ENCODE results near the gene LMTK3. TPM values are rescaled to one million over a fixed set of nuclear protein-coding genes. Genes with fewer than 3 reads are reported as not detected.

LMTK3 gene
- total and polyA plus RNA-seq, 9 of the 15 experiments (the other 6 are each of a cell fraction or from before 2014, with no cell fraction given): 0.35 to 12.3 (median 2.0) TPM; not detected in 2

GRCh38 chr19:48540110-48540509 lies 28.5 kb upstream of the LMTK3 start (continued):
- TF ChIP-seq NR2C2 (CRISPR knock-in tag; IDR thresholded peaks at IDR 0.05) (no peak), NR2C2 (tag; IDR thresholded peaks at IDR 0.05) (no peak)

GRCh38 chr19:48539503-48540096 lies 28.0 kb upstream of the LMTK3 start:
- ChIA-PET POLR2A (interaction anchor here (0.6 to 1.5 kb wide), 9 partner anchors 12 to 140 kb away, joined by 3 to 6 read pairs (median 4); no protein-coding TSS in a partner anchor), CTCF (ENCODE audit: low intra/inter-chr PET ratio) (no interaction called here)
- DNase-seq (ENCODE audit: extremely low read depth in 1 of 4, low spot score in 3 of 4): peak in 2 of 4 experiments; percentile 12 to 50
- Histone ChIP-seq H3K4me2 (ENCODE audit: insufficient read depth, low read length) (no peak overlapping the region), H3K9ac (ENCODE audit: insufficient read depth in 1 of 2, low read depth in 2 of 2, low read length in 2 of 2) (no peak overlapping the region), H3K4me1 (replicated peaks in 1 of 2; ENCODE audit: control insufficient read depth in 2 of 2, insufficient read depth in 2 of 2, low read length in 2 of 2) (peaks cover 2 to 9% of the 10 kb centered on the region in 2 experiments; a peak in 2 of 5 replicates), H3K9me3 (replicated peaks; ENCODE audit: control insufficient read depth, insufficient read depth, low read depth, low read length) (no peaks in the 10 kb centered on the region), H3K27ac (ENCODE audit: extremely low read depth, low read depth, low read length) (no peak overlapping the region), H3K36me3 (ENCODE audit: control insufficient read depth, insufficient read depth, low read length) (no peaks in the 10 kb centered on the region), H3K4me3 (no peak overlapping the region), H3K79me2 (ENCODE audit: control insufficient read depth, insufficient read depth, low read length) (no peaks in the 10 kb centered on the region), H3K9me1 (ENCODE audit: control insufficient read depth, insufficient read depth, low read length) (no peaks in the 10 kb centered on the region), H4K20me1 (replicated peaks; ENCODE audit: control insufficient read depth, insufficient read depth, low read length) (no peaks in the 10 kb centered on the region), H2AFZ (ENCODE audit: low read depth, low read length) (no peak overlapping the region), H3K27me3 (ENCODE audit: control insufficient read depth in 2 of 2, insufficient read depth in 2 of 2, low read length in 2 of 2) (no peaks in the 10 kb centered on the region)
- 45% methylated on average over 17 of the region's 17 CpGs for WGBS (ENCODE audit: insufficient coverage, low coverage, missing lambda C conversion rate)
- ATAC-seq: no peak
- no TSS peak for BruUV-seq (replicated peaks)
- peak; percentile 15 for FAIRE-seq
- in situ Hi-C loops (cut with MboI): no loop called here
- intact Hi-C loops (cut with micrococcal nuclease): no loop called here
- TF ChIP-seq NFE2 (IDR thresholded peaks at IDR 0.05; ENCODE audit: low read depth) (peak; percentile 27; the same call in 1 of the 2 replicates), EHMT2 (IDR thresholded peaks at IDR 0.05) (no peak), PHB (CRISPR knock-in tag; IDR thresholded peaks at IDR 0.05) (no peak), GATA2 (CRISPR knock-in tag; IDR thresholded peaks at IDR 0.05) (no peak), MAFG (tag; conservative IDR thresholded peaks at IDR 0.05) (peak; percentile 59), SP1 (CRISPR knock-in tag; IDR thresholded peaks at IDR 0.05) (no peak), SMARCB1 (IDR thresholded peaks at IDR 0.05; ENCODE audit: insufficient read length, low read depth) (no peak), ZNF583 (CRISPR knock-in tag; IDR thresholded peaks at IDR 0.05) (no peak), SMARCC2 (IDR thresholded peaks at IDR 0.05; ENCODE audit: low read depth) (no peak), ZNF316 (IDR thresholded peaks at IDR 0.05) (0 out of 2 replicates have a peak, but pooled peaks have one; percentile 2), SAFB2 (IDR thresholded peaks at IDR 0.05; ENCODE audit: borderline replicate concordance, low read depth, low read length, severe bottlenecking) (no peak), IRF2 (CRISPR knock-in tag; IDR thresholded peaks at IDR 0.05) (no peak), DIDO1 (tag; IDR thresholded peaks at IDR 0.05; ENCODE audit: low read depth) (no peak), HES1 (IDR thresholded peaks at IDR 0.05; ENCODE audit: low read depth) (no peak), ZNF347 (CRISPR knock-in tag; IDR thresholded peaks at IDR 0.05; ENCODE audit: low read depth) (no peak), DPF2 (IDR thresholded peaks at IDR 0.05) (0 out of 2 replicates have a peak, but pooled peaks have one; percentile 16), STAT5A (IDR thresholded peaks at IDR 0.05; ENCODE audit: borderline replicate concordance, low read length) (no peak), ZBTB33 (CRISPR knock-in tag; IDR thresholded peaks at IDR 0.05) (peak; percentile 84), GABPA (tag; conservative IDR thresholded peaks at IDR 0.05; ENCODE audit: low read depth) (no peak), HDAC8 (tag; IDR thresholded peaks at IDR 0.05) (no peak), ZNF12 (CRISPR knock-in tag; IDR thresholded peaks at IDR 0.05) (no peak)
